GM18907 (cell line): Measurements from ENCODE around the gene MUC6.

Source experiments
- ATAC-seq: cut with Tn5 transposase; IDR thresholded peaks from one replicate; pipeline ENCODE4 v1.9.1; 2021; ENCODE audit warnings: mild to moderate bottlenecking, moderate library complexity; ENCODE audit not compliant: unreplicated experiment

MUC6 gene, protein sequence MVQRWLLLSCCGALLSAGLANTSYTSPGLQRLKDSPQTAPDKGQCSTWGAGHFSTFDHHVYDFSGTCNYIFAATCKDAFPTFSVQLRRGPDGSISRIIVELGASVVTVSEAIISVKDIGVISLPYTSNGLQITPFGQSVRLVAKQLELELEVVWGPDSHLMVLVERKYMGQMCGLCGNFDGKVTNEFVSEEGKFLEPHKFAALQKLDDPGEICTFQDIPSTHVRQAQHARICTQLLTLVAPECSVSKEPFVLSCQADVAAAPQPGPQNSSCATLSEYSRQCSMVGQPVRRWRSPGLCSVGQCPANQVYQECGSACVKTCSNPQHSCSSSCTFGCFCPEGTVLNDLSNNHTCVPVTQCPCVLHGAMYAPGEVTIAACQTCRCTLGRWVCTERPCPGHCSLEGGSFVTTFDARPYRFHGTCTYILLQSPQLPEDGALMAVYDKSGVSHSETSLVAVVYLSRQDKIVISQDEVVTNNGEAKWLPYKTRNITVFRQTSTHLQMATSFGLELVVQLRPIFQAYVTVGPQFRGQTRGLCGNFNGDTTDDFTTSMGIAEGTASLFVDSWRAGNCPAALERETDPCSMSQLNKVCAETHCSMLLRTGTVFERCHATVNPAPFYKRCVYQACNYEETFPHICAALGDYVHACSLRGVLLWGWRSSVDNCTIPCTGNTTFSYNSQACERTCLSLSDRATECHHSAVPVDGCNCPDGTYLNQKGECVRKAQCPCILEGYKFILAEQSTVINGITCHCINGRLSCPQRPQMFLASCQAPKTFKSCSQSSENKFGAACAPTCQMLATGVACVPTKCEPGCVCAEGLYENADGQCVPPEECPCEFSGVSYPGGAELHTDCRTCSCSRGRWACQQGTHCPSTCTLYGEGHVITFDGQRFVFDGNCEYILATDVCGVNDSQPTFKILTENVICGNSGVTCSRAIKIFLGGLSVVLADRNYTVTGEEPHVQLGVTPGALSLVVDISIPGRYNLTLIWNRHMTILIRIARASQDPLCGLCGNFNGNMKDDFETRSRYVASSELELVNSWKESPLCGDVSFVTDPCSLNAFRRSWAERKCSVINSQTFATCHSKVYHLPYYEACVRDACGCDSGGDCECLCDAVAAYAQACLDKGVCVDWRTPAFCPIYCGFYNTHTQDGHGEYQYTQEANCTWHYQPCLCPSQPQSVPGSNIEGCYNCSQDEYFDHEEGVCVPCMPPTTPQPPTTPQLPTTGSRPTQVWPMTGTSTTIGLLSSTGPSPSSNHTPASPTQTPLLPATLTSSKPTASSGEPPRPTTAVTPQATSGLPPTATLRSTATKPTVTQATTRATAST (N-terminal part only)

GRCh38 chr11:1036303-1036923 is at the start of gene MUC6:
Gene MUC6 (minus strand): TSS chr11:1036718. CDS start chr11:1036655, 63 bp downstream.
- ATAC-seq: no peak

DNA sequence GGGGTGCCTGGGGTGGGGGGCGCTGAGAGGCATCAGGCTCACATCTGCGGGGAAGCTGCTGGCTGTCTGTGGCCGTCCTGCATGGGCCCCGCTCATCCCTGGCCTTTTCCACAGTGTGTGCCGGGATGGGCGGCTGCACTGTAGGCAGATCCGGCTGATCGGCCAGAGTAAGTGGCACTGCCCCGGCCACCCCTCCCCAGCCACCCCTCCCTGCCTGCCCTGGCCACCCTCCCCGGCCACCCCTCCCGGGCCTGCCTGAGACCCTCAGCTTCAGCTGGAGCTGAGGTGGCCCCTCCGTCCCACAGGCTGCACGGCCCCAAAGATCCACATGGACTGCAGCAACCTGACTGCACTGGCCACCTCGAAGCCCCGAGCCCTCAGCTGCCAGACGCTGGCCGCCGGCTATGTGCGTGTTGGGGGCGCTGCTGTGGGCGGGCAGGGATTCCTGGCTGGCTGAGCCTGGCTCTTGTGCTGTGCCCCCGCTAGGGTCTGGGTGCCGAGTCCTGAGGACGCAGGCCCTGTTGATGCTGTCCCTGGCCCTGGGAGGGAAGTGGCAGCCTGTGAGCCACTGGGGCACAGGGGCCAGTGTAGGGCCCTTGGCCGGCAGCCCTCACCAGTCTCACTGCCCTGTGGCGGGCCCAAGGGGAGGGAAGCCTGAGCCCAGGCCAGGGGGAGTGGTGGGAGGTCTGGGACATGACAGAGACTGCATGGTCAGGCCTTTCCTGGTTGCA is 49.1 kb upstream of the MUC6 start:
- no peak for ATAC-seq

GRCh38 chr11:1084561-1085439 is 48.3 kb upstream of the MUC6 start:
- no peak for ATAC-seq

GRCh38 chr11:1083621-1084551 is 47.4 kb upstream of the MUC6 start:
- no peak for ATAC-seq

DNA sequence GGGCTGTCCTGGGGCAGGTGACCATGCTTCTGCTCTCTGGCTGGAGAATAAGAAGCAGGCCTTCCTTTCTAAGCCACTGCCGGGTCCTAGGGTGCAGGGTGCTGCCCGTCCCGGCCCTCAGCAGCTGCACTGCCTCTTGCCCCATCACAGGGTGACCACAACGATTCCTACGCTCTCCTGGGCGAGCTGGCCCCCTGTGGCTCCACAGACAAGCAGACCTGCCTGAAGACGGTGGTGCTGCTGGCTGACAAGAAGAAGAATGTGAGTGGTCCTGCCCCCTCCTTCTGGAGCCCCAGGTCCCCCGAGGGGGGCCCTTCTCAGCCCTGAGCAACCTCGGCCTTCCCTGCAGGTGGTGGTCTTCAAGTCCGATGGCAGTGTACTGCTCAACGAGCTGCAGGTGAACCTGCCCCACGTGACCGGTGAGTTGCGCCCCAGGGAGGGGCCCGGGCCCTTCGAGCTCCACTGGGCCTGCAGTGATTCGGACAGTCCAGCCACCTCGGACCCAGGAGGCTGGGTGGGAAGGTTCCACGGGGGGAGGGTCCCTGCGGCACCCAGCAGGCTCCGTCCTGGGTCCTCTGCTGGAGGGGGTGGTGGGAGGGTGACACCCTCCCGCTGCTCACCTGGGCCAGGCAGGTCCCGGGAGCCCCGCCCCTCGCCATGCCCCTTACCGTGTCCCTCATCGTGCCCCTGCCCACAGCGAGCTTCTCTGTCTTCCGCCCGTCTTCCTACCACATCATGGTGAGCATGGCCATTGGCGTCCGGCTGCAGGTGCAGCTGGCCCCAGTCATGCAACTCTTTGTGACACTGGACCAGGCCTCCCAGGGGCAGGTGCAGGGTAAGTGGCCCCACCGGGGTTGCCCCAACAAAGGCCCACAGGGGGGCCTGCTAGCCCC is 46.5 kb upstream of the MUC6 start:
- ATAC-seq: no peak

- no peak for ATAC-seq
These were observed 45.8 kb upstream of the MUC6 start for GRCh38 chr11:1082346-1082727.

- no peak for ATAC-seq
These were observed 45.2 kb upstream of the MUC6 start for GRCh38 chr11:1081601-1082311.

DNA sequence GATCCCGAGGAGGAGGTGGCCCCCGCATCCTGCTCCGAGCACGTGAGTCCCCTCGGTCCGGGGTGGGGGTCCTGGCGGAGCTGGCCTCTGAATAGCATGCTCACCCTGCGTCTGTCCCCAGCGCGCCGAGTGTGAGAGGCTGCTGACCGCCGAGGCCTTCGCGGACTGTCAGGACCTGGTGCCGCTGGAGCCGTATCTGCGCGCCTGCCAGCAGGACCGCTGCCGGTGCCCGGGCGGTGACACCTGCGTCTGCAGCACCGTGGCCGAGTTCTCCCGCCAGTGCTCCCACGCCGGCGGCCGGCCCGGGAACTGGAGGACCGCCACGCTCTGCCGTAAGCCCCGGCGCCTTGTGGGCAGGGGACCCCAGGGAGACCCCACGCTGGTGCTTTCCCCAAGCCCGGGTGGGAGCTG is 41.7 kb upstream of the MUC6 start:
- ATAC-seq: no peak

DNA sequence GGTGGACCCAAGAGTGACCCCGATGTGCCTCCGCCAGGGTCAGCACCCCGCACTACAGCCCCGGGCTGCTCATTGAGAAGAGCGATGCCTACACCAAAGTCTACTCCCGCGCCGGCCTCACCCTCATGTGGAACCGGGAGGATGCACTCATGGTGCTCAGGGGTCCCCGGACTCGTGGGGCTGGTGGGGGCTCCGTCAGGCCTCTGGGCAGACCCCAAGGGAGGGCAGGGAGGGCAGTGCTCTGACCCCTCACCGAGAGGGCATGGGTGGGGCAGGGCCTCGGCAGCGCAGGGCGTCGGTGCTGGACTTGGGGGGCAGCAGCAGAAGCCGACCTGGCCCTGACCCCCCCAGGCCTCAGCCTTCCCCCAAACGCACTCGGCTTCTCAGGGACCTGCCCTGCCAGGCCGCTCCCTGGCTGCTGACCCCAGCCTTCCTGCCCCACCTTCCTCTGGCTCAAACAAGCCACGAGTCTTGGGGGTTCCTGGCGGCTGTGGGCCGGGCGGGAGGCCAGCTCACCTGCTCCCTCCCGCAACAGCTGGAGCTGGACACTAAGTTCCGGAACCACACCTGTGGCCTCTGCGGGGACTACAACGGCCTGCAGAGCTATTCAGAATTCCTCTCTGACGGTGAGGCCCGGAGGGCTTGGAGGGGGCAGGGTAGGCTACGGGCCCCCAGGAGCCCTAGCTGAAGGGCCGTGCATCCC is 41.0 kb upstream of the MUC6 start:
- no peak for ATAC-seq

DNA sequence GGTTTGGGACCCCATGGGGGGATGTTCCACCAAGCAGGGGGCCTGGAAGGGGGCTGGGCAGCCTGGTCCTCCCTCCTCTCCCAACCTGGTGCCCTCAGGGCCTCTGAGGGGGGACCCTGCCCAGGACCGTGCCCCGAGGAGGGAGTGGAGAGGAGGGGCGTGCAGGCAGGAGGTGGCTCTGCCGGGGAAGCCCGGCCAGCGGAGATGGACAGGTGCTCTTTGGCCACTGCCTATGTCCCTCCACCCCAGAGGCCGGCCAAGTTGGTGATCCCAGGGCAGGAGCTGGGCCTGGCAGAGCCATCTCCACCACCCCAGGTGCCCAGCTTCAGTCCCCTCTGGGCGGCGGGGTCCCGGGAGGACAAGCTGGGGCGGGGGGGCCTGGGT is 40.5 kb upstream of the MUC6 start:
- ATAC-seq: no peak

GRCh38 chr11:1076061-1076665 is 39.6 kb upstream of the MUC6 start:
- ATAC-seq: no peak

GRCh38 chr11:1075341-1075911 is 38.9 kb upstream of the MUC6 start:
- no peak for ATAC-seq

GRCh38 chr11:1074244-1075221 is 38.0 kb upstream of the MUC6 start, which contains the start of gene MUC2:
Gene MUC2 (plus strand): TSS chr11:1074874.
- ATAC-seq: no peak

GRCh38 chr11:1073851-1074243 is 37.3 kb upstream of the MUC6 start:
- ATAC-seq: no peak
